Suppressor macrophage (primary cell): ENCODE data around the gene TNFRSF11A.

ENCODE experiments used
- DNase-seq, 4 experiments: peaks; one replicate each; pipeline ENCODE4 v3.0.0-alpha.2; 2020 to 2022
- total RNA-seq, 17 experiments: gene quantifications; one replicate each; lab custom pipeline; 2026; ENCODE audit warnings: mixed read lengths in 6 of 17, inconsistent platforms in 3 of 17; lab: John Stamatoyannopoulos, UW

TNFRSF11A gene
- total RNA-seq = 11.9 to 238 (median 54.7) reads per million in 17 experiments

GRCh38 chr18:62324917-62325805 lies at the start of gene TNFRSF11A:
TSS of gene TNFRSF11A (plus strand) at chr18:62325310. CDS start at chr18:62325353, 43 bp downstream.
- DNase-seq = peak; percentile 53 to 82 (median 68)

- DNase-seq = no peak
Measured at GRCh38 chr18:62277045-62277444, 48.1 kb upstream of the TNFRSF11A start.

GRCh38 chr18:62279561-62279960 lies 45.5 kb upstream of the TNFRSF11A start:
- no peak for DNase-seq

GRCh38 chr18:62280058-62280457 lies 45.1 kb upstream of the TNFRSF11A start:
- DNase-seq = no peak

- DNase-seq = peak in 2 of 4 experiments; percentile 24 to 32
Measured at GRCh38 chr18:62280786-62281185, 44.3 kb upstream of the TNFRSF11A start.

DNA sequence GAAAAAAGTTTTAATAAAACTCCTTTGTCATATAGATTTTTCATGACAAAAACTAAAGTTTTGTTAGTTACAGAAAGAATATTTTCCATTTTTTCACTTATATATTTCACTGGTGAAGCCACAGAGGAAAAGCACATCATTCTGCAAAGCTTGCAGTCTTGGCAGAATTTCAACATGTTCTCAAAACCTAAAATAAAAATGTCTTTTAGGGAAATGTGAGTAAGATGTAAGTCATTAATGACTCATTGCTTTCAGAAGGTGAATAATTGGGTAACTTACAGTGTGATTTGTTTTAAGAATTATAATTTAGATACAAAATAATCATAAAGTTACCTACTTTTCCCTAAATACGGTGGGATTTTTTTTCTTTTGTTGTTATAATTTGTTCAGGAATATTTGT lies 43.4 kb upstream of the TNFRSF11A start:
- DNase-seq = peak; percentile 53 to 90 (median 72)

- no peak for DNase-seq
Measured at GRCh38 chr18:62282188-62282629, 42.9 kb upstream of the TNFRSF11A start.

GRCh38 chr18:62284637-62285036 lies 40.5 kb upstream of the TNFRSF11A start:
- peak in 1 of 4 experiments; percentile 25 for DNase-seq

GRCh38 chr18:62285281-62285680 lies 39.8 kb upstream of the TNFRSF11A start:
- peak in 3 of 4 experiments; percentile 45 to 70 (median 66) for DNase-seq

DNA sequence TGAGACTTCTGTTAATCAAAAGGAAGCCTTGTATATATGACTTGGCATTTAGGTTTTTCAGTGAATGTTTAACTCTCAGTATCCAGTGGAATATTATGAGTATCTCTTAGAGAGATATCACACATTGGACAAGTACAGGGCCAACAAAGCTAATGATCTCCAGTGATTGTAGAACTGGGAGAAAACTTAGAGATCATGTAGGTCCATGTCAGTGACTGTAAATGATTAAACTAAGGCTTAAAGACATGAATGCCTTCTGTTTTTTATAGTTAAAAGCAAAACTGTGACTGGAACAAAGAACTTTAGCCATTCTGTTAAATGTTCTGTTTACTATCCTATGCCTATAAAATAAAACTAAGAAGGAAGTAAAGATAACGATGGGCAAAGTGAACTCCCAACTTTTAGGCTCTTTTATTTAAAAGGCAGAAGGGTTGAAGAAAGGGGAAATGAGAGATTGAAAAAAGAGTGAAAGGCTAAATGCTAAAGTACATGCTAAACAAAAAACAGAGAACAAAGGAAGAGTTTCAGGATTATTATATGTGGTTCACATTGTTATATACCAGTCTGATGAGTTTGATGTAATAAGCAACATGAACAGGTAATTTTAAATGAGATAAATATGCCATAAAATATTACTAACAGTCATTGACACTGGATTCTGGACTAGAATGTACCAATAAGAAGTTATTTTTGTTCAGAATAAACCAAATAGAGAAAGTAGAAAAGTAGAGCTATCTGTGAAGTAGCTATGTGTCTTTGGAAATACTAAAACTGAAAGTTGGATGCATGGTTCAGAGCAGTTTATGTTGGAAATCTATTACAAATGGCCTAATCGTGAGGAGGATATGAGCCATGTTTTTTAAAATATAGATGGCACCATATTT lies 37.1 kb upstream of the TNFRSF11A start:
- DNase-seq = peak in 2 of 4 experiments; percentile 24 to 43

GRCh38 chr18:62288665-62289008 lies 36.5 kb upstream of the TNFRSF11A start:
- peak; percentile 22 to 88 (median 58) for DNase-seq

- DNase-seq = peak in 2 of 4 experiments; percentile 36 to 41
Measured at GRCh38 chr18:62289047-62289446, 36.1 kb upstream of the TNFRSF11A start.

DNA sequence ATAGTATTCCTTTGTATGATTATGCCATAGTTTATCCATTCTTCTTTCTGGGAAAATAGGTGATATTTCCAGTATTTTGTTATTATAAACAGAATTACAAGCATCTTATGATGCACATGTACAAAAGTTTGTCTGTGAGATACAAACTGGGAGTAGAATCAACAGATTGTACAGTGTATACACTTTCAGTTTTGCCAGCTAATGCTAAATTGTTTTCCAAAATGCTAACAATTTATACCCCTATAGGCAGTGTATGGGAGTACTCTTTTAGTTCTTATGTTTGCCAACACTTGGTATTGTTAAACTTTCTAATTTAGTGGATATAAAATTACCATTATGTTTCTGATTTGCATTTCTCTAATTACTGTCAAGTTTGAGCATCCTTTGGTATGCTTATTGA lies 31.0 kb upstream of the TNFRSF11A start:
- DNase-seq = no peak

GRCh38 chr18:62300359-62300963 lies 24.6 kb upstream of the TNFRSF11A start:
- DNase-seq = no peak

DNA sequence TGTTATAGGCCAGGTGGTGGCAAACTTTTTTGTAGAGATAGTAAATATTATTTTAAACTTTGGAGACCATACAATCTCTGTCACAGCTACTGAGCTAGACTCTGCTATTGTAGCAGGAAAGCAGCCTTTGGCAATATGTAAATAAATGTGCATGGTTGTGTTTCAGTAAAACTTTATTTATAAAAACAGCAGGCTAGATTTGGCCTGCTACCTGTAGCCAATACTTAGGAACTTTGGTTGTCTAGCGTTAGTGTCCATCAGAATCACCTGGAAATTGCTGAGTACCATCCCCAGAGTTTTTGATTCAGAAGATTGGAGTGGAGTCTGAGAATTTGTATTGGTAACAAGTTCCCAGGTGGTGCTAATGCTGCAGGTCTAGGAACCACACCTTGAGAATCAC lies 23.8 kb upstream of the TNFRSF11A start:
- DNase-seq = no peak

DNA sequence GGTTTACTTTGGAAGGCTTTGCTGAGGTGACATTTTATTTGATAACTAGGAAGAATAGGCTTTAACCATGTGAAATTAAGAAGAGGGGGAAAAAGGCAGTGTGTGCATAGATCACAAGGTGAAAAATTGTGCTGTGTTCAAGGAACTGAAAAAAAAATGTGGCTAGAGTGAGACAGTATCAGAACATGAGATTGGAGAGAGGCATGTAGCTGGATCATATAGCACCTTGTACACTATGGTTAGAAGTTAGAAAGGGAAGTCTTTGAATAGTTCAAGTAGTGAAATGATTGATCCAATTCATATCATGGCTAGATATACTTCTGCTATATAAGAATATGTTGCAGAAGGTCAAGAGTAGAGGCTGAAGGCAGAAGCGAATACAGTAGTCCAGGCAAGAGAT lies 12.3 kb upstream of the TNFRSF11A start:
- DNase-seq = no peak

DNA sequence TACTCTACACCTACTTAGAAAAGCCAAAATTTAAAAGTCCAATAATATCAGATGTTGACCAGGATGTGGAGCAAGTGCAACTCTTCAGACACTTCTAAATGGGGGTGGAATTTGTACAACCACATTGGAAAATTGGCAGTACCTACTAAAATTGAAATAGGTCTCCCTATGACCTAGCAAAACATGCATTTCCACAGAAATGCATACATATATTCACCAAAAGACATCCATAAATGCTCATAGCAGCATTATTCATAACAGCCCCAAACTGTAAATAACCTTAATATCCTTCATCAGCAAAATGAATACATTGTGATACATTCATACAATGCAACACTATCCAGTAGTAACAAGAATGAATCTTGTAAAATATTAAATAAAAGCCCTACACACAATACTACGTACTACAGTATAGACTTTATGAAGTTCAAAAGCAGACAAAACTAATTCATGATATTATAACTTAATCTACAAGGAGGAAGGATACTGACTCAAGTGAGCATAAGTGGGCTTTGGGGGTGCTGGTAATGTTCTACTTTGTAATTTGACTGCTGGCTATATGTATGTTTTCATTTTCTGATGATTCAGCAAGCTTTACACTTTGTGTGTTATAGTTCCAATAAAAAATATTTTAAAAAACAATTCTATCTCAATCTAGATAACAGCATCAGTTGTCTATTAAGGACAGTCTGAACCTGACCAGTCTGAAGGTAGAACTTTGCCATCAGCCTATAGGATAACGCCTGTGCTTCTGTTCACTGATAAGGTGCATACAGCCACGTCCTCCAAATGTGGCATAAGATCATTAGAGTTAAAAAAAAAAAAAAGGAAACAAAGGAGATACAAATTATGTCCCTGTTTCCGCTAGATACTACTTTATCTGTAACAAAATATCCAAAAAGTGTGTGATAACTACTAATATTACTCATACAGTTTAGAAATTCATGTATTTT lies 6.6 kb upstream of the TNFRSF11A start:
- no peak for DNase-seq

- DNase-seq = no peak
Measured at GRCh38 chr18:62321201-62321600, 3.9 kb upstream of the TNFRSF11A start.

DNA sequence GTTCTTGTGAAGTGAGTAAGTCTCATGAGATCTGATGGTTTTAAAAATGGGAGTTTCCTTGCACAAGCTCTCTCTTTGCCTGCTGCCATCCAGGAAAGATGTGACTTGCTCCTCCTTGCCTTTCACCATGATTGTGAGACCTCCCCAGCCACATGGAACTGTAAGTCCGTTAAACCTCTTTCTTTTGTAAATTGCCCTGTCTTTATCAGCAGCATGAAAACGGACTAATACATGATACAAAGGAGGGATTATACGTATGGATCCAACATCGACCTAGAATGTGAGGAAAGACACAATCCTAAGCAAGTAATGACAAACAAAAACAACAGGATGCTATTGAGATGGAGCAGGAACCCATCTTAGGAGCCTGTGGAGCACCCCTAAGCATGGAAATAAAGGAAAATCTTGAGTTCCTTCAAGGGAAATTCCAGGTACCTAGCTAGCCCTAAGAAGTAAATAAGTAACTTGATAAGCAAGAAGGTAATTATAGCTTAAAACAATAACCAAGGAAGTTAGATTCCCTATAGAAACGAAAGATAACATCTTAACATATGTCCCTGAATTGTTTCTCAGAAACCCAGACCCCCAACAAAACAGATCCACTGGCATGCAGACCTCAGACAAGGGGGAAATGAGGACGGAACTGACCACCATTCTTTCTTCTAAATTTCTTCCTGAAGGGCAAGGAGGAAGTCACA lies 1.5 kb upstream of the TNFRSF11A start:
- no peak for DNase-seq

DNA sequence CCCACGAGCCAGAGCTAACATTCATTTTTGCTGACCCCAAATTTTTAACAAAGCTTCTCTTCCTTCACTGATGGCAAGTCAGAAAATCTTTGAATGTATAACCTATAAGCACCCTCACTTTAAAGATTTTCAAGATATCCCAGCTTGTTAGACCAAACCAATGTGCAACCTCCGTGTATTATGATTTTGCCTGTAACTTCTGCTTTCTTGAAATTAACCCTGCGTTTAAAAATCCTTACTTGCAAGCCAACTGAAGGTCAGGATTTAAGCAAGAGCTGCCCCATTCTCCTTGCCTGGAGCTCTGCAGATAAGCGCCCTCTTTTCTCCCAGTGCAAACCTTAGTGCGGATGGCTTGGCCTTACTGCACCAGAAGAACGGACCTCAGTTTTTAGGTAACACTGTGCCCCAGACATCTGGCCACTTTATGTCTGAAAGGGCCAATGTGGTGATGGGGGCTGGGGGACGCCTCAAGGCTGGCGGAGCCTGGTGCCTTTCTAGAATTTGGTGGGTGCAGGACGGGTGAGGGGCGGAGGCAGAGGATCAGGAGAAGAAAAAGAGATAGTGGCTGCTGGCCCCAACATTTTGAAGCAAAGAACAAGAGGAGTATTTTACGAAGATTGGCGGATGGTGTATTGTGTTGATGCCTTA lies 805 bp upstream of the TNFRSF11A start:
- DNase-seq = peak; percentile 36 to 68 (median 55)
